SK-N-DZ (cell line): Measurements from ENCODE around the gene EMC8.

Source experiments
- DNase-seq: peaks from one replicate; pipeline ENCODE4 v3.0.0-alpha.2; 2015; ENCODE audit warnings: low spot score

The EMC8 gene

GRCh38 chr16:85755929-85756768 lies 43.2 kb downstream of the EMC8 start:
- DNase-seq: no peak

DNA sequence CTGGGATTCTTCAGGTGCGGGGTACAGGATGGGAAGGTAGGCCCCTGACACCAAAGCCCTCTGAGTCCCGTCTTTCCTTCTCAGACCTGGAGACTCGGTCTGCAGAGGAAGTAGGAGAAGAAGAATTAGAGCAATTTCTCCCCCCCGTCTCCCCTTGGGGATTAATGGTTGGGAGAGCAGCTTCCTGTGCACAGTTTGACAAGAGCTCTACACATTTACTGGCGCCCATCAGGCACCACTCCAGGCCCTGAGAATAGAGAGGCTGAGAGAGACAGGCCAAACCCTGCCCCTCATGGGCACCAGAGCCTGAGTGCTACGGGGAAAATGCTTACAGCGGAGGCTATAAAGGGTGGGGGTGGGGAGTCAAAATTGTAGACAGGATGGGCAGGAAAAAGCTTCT lies 44.9 kb downstream of the EMC8 start:
- no peak for DNase-seq

GRCh38 chr16:85753976-85754375 lies 45.4 kb downstream of the EMC8 start:
- DNase-seq: no peak

DNA sequence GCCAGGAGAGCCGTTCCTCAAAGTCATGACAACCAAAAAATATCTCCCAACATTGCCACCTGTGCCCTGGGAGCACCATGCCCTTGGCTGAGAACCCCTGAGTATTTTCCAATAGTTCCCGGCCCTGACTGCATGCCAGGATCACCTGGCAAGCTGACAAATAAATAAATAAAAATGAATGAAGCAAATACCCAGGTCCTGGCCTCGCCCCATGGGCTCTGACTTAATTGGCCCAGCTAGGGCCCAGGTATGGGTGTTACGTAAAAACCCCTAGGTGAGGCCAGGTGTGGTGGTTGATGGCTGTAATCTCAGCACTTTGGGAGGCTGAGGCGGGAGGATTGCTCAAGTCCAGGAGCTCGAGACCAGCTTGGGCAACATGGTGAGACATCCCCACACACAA lies 45.8 kb downstream of the EMC8 start:
- DNase-seq: no peak

DNA sequence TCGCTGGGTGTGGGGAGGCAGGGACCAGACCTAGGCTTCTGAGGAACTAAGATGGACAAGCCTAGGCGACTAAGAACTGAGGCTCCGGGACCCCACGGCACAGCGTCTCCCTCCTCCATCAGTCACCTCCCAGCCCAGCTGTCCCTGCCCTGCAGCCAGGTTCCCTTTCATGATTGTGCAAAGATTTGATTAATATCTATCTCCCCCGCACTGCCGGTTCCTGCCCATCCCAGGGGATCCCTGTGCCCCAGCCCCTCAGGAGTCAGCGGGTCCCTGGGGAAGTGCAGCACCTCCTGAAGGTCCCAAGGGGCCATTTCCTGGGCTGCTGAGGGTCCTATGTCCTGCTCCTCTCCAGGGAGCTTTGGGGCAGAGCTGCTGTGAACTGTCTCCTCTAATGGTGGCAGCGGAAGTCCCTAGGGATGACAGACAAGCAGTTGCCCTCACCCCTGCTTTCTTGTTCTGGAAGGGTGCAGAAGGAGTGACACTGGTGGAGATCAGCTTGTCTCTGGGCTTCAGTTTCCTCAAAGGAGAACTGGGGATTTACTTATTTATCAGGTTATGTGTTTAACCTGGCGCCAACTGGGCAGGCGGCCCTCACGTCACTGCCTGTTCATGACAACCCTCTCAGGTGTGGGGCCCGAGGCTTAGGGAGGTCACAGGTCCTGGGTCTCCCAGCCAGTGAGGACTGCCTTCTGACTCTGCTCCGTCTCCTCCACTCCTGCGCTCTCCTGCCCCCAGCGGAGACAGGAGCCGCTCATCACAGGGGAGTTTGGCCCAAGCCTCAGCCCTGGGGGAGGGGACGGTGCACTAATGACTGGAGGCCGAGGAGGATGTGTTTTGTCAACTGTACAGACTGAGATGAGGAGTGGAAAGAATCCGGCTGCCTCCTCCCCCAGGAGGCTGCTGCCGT lies 46.6 kb downstream of the EMC8 start:
- DNase-seq: peak; percentile 78

GRCh38 chr16:85751698-85752501 lies 47.4 kb downstream of the EMC8 start:
- DNase-seq: no peak

- no peak for DNase-seq
Observed at GRCh38 chr16:85750827-85751697, 48.3 kb downstream of the EMC8 start, which contains the start of gene C16orf74. TSS of gene C16orf74 (minus strand) at chr16:85751096. CDS start at chr16:85735217, 15,879 bp downstream.

- no peak for DNase-seq
Observed at GRCh38 chr16:85750146-85750826, 49.1 kb downstream of the EMC8 start.

DNA sequence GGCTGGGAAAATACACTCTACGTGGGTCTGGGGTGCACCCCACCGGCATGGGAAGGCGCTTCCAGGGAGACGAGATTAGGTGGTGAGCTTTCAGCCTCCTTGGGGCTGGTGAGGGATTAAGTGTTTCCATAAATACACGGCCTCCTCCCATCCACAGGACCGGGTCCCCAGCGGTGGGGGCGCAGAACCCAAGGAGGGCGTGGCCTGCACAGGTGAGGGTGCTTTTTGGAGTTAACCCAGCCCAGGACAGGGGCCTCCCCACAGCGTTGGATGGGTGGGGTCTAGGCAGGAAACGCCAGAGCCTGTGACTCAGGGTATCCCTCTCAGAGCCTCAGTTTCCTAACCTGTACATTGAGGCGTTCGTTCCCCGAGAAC lies 49.6 kb downstream of the EMC8 start:
- no peak for DNase-seq

- no peak for DNase-seq
Observed at GRCh38 chr16:85746460-85747215, 52.7 kb downstream of the EMC8 start.

DNA sequence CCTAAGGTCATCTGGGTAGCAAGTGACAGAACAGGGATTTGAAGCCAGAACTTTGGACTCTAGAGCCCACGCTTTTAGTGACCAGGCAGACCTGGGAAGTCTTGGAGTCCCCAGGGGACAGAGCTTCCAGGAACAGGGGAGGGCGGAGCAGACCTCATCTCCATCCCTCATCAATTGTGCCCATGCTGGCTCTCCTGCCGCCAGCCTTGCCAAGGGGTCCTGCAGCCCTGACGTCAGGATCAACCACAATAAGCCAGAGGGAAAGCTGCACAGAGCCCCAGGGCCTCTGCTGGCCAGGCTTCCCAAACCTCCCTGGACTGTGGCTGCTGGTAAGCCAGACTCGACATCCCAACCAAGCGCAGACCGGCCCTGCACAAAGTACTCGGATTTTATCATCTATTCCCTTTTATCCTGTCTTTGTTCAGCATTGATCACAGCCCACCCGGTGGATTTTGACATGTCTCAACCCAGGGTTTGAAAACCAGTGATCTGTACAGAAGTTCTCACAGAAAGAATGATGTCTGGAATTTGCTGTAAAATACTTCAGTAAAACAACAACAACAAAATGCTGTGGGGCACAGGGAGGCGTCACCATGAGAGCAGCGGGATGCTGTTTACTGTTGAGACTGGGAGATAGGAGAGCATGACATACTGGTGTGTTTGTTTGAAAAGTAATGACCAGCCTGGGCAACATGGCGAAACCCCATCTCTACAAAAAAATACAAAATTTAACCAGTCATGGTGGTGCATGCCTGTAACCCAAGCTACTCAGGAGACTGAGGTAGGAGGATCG lies 60.2 kb downstream of the EMC8 start:
- no peak for DNase-seq

DNA sequence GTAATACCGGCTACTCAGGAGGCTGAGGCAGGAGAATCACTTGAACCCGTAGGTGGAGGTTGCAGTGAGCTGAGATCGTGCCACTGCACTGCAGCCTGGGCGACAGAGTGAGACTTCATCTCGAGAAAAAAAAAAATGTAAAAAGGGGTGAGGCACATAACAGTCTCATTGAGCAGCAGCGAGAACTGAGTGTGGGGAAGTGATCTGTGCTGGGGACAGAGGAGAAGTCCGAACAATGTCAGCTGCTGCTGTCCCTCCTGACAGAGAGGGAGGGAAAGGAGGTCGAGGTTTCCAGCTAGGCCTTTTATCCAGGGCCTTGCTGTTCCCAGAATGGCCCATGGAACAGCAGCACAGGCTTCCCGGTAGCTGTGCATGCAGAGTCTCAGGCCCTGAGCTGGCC lies 62.4 kb downstream of the EMC8 start:
- no peak for DNase-seq

DNA sequence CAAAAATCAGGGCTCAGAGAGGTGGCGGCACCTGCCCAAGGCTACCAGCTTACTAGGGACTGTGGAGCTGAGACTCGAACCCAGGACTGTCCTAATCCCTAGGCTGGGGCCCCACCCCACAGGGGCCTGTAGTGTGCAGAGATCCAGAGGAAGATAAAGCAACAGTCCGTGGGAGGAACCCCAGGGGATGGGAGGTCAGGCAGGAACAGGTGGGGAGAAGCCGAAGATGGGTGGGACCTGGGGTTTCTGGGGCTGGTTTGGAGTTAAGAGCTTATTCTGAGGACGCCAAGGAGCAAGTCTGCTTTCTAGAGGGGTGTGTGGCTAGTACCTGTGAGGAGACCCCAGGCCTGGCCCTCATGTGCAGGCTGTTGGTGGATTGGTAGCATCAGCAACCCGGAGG lies 63.4 kb downstream of the EMC8 start:
- DNase-seq: no peak

GRCh38 chr16:85735225-85735635 lies 64.1 kb downstream of the EMC8 start:
- DNase-seq: no peak

DNA sequence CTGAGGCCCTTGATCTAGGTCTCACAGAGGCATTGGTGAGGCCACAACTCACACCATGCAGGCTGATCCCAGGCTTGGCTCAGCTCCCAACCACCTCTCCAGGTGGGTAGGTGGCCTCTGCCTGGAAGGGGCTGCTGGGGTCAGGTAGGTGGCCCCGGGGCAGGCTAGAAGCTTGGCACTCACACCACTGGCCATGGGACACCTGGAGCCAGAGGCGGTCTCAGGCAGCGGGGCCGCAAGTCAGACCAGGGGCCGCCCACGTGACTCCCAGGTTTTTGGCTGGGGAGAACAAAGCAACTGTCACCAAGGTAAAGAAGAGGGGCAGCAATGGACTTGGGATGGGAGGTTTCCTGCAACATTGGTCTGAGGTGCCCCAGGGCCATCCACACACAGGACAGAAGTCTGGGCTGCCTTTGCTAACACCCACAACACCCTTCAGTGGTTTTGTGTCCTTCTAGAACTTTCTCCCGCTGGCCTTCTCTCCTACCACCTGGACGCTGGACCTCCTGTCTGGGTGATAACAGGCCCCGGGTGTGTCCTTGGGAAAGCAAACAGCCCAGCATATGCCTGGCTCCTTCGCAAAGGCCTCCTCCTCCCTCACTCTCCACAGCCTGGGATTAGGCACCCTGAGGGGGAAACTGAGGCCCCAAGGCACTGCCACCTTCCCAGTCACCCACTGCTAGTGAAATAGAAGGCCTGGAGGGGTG lies 64.9 kb downstream of the EMC8 start:
- no peak for DNase-seq

DNA sequence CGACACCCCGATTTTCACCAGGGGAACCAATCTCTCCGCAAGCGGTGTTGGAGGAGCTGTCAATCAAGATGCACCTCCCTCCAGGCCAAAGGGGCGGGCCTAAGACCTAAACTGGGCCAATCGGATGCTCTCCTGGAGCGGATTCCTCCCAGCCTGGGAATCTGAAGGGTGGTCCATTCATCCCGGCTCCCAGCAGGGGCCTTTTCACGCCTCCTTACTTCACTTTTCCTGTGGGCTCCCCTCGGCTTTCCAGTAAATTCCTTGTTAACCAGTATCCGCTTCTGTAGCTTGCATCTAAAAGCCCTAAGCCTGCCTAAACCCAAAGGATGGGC lies 65.5 kb downstream of the EMC8 start:
- peak; percentile 70 for DNase-seq

GRCh38 chr16:85733155-85733838 lies 66.0 kb downstream of the EMC8 start:
- DNase-seq: no peak
